OCI-LY3 (cell line): ENCODE data around the gene SCYGR5.
"Not testable (repeated sequence)": the region's sequence is repeated elsewhere in the genome, so short reads cannot be mapped to it uniquely, and the experiment has no call there.

Experiments used
- H2AFZ ChIP-seq: fragments of 200-600, 300-600 bp; shearing (Covaris generic); 2 replicates; pipeline ENCODE4 v1.6.0; 2014; ENCODE audit warnings: antibody characterized with exemption, low read depth, low read length
- H3K27ac ChIP-seq: fragments of 200-600, 300-600 bp; sonication (generic); 2 replicates; pipeline ENCODE4 v1.5.1; 2014; ENCODE audit warnings: mild to moderate bottlenecking, low read length, moderate library complexity, mixed read lengths
- H3K27me3 ChIP-seq: fragments of 200-600, 300-600 bp; sonication (generic); 2 replicates; pipeline ENCODE4 v1.6.1; 2014; ENCODE audit warnings: low read depth, low read length, mixed read lengths
- H3K36me3 ChIP-seq: fragments of 200-600, 300-600 bp; sonication (generic); replicated peaks from 2 replicates; pipeline ENCODE3; 2014; ENCODE audit warnings: low read depth, low read length, mixed read lengths
- H3K4me1 ChIP-seq: fragments of 300-600, 200-600 bp; sonication (generic); 2 replicates; pipeline ENCODE4 v1.6.1; 2014; ENCODE audit warnings: low read length, mixed read lengths
- H3K4me2 ChIP-seq: fragments of 200-600, 300-600 bp; sonication (generic); 2 replicates; pipeline ENCODE4 v1.6.1; 2014; ENCODE audit warnings: low read length, mixed read lengths
- H3K4me3 ChIP-seq: fragments of 300-600, 200-600 bp; sonication (generic); 2 replicates; pipeline ENCODE4 v1.5.1; 2014; ENCODE audit warnings: antibody characterized with exemption, mild to moderate bottlenecking, low read length, moderate library complexity
- H3K79me2 ChIP-seq: fragments of 300-600, 200-600 bp; shearing (Covaris generic); 2 replicates; pipeline ENCODE4 v1.6.1; 2014; ENCODE audit warnings: mild to moderate bottlenecking, low read length, mixed read lengths
- H3K9ac ChIP-seq: fragments of 300-600, 200-600 bp; shearing (Covaris generic); 2 replicates; pipeline ENCODE4 v1.6.0; 2014; ENCODE audit warnings: mild to moderate bottlenecking, low read length, moderate library complexity
- H3K9me3 ChIP-seq: fragments of 200-600, 300-600 bp; shearing (Covaris generic); 2 replicates; pipeline ENCODE4 v1.6.1; 2014; ENCODE audit warnings: low read length, mixed read lengths; ENCODE audit not compliant: insufficient read depth
- H4K20me1 ChIP-seq: fragments of 200-600, 300-600 bp; sonication (generic); 2 replicates; pipeline ENCODE4 v1.6.1; 2016; ENCODE audit warnings: low read length, mixed read lengths; ENCODE audit not compliant: insufficient read depth
- CTCF ChIP-seq: fragments of 200-600, 300-600 bp; sonication (generic); IDR thresholded peaks from 2 replicates; pipeline ENCODE4 v1.5.1; 2014; ENCODE audit warnings: antibody characterized with exemption, low read length, low read depth
- EZH2phosphoT487 ChIP-seq: fragments of 200-600 bp; shearing (Covaris generic); IDR thresholded peaks from 2 replicates; pipeline ENCODE4 v1.6.1; 2018; ENCODE audit warnings: antibody characterized with exemption, mixed run types, low read depth

The SCYGR5 gene

GRCh38 chr2:227661025-227661649, 5.5 kb upstream of the SCYGR5 start:
- no peaks in the 10 kb centered on the region for H3K9me3 ChIP-seq
- no peaks in the 10 kb centered on the region for H3K4me1 ChIP-seq
- no peaks in the 10 kb centered on the region for H3K36me3 ChIP-seq
- no peak overlapping the region for H2AFZ ChIP-seq
- no peaks in the 10 kb centered on the region for H3K27me3 ChIP-seq
- no peak overlapping the region for H3K27ac ChIP-seq
- no peaks in the 10 kb centered on the region for H4K20me1 ChIP-seq
- no peak overlapping the region for H3K4me3 ChIP-seq
- no peak overlapping the region for H3K4me2 ChIP-seq
- H3K79me2 ChIP-seq = no peaks in the 10 kb centered on the region
- TF ChIP-seq CTCF (no peak), EZH2phosphoT487 (no peak)
- no peak overlapping the region for H3K9ac ChIP-seq

DNA sequence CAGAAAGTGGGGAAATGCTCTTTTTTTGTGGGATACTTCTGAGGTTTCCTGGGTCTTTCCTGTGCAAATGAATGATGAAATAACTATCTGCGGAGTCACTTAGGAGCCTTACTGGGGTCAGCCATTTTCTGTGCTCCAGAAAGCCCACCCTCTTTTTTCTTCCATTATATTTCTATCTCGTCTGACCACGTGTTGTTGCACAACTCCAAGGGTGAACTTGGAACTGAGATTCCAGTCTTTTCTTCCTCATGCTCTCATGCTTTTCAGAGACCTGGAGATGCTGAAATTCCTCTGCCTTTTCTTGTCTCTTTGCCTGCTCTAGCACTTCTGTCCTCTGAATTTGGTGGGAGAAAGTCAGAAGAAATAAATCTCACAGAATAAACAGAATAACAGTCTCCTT, 4.8 kb upstream of the SCYGR5 start:
- no peak overlapping the region for H3K4me3 ChIP-seq
- no peaks in the 10 kb centered on the region for H3K79me2 ChIP-seq
- H3K4me2 ChIP-seq = no peak overlapping the region
- H2AFZ ChIP-seq = no peak overlapping the region
- H3K4me1 ChIP-seq = no peaks in the 10 kb centered on the region
- no peaks in the 10 kb centered on the region for H4K20me1 ChIP-seq
- TF ChIP-seq CTCF (no peak), EZH2phosphoT487 (no peak)
- H3K9me3 ChIP-seq = no peaks in the 10 kb centered on the region
- no peaks in the 10 kb centered on the region for H3K36me3 ChIP-seq
- no peaks in the 10 kb centered on the region for H3K27me3 ChIP-seq
- H3K9ac ChIP-seq = no peak overlapping the region
- no peak overlapping the region for H3K27ac ChIP-seq

DNA sequence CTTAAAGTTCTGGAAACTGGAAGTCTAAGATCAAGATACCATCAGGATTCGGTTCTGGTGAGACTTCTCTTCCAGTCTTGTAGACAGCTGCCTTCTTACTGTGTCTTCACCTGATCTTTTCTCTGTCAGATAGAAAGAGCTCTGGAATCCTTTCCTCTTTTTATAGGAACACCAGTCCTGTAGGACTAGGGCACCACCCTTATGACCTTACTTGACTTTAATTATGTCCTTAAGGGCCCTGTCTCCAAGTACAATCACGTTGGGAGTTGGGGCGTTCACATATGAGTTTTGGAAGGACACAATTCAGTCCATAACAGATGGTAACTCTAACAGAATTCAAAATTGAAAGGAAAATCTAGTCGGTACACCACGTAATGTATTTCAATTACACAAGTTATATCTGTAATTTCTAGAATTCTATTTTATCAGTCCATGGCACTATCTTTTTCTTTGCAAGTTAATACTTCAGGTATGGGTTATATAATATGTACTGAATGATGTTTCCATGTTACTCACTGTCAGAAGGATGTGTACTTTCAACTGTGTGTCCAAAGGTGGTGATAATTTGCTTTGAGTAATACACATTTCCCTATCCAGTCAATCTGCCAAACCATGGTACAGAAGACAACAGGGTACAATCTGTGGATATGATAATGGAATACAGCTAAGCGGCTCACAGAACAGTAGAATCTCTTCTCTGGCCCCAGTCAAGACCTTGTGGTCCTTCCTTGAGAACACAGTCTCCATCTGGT, 1.2 kb upstream of the SCYGR5 start:
- Histone ChIP-seq H3K79me2 (no peaks in the 10 kb centered on the region), H4K20me1 (no peaks in the 10 kb centered on the region), H3K9me3 (no peaks in the 10 kb centered on the region), H3K4me3 (no peak overlapping the region), H3K27ac (no peak overlapping the region), H3K9ac (no peak overlapping the region), H3K4me2 (no peak overlapping the region), H3K4me1 (no peaks in the 10 kb centered on the region), H2AFZ (no peak overlapping the region), H3K36me3 (no peaks in the 10 kb centered on the region), H3K27me3 (no peaks in the 10 kb centered on the region)
- TF ChIP-seq CTCF = no peak
- TF ChIP-seq EZH2phosphoT487 = no peak

GRCh38 chr2:227671170-227671905, 4.7 kb downstream of the SCYGR5 start:
- TF ChIP-seq EZH2phosphoT487 = no peak
- no peak for TF ChIP-seq CTCF
- H3K9me3 ChIP-seq = no peaks in the 10 kb centered on the region
- H2AFZ ChIP-seq = no peak overlapping the region
- H4K20me1 ChIP-seq = no peaks in the 10 kb centered on the region
- no peaks in the 10 kb centered on the region for H3K4me1 ChIP-seq
- no peaks in the 10 kb centered on the region for H3K79me2 ChIP-seq
- H3K9ac ChIP-seq = no peak overlapping the region
- H3K27ac ChIP-seq = no peak overlapping the region
- no peaks in the 10 kb centered on the region for H3K36me3 ChIP-seq
- no peaks in the 10 kb centered on the region for H3K27me3 ChIP-seq
- H3K4me2 ChIP-seq = no peak overlapping the region
- H3K4me3 ChIP-seq = no peak overlapping the region

GRCh38 chr2:227673620-227674019, 7.0 kb downstream of the SCYGR5 start:
- H3K36me3 ChIP-seq, H3K9ac ChIP-seq, H3K4me2 ChIP-seq: not testable (repeated sequence)

More at GRCh38 chr2:227673620-227674019, 7.0 kb downstream of the SCYGR5 start:
- not testable (repeated sequence) for H3K9me3 ChIP-seq, H2AFZ ChIP-seq, H3K4me1 ChIP-seq, H4K20me1 ChIP-seq, H3K4me3 ChIP-seq, H3K79me2 ChIP-seq, H3K27me3 ChIP-seq, H3K27ac ChIP-seq
